ENCODE data around the gene MMP15.

The MMP15 gene

GRCh38 chr16:58027161-58027915 lies 1.8 kb downstream of the MMP15 start:
- no peak overlapping the region for H3K4me3 ChIP-seq (ENCODE audit: low read depth, low read length)
- no peak for TF ChIP-seq CTCF (IDR thresholded peaks at IDR 0.05; ENCODE audit: low read depth, low read length)

- no peak for TF ChIP-seq CTCF (IDR thresholded peaks at IDR 0.05; ENCODE audit: low read depth, low read length)
- no peak overlapping the region for H3K4me3 ChIP-seq (ENCODE audit: low read depth, low read length)
These were observed 2.4 kb downstream of the MMP15 start for GRCh38 chr16:58027916-58028455.

- no peak for TF ChIP-seq CTCF (IDR thresholded peaks at IDR 0.05; ENCODE audit: low read depth, low read length)
- H3K4me3 ChIP-seq (ENCODE audit: low read depth, low read length): no peak overlapping the region
These were observed 3.1 kb downstream of the MMP15 start for GRCh38 chr16:58028541-58029070.

- no peak for TF ChIP-seq CTCF (IDR thresholded peaks at IDR 0.05; ENCODE audit: low read depth, low read length)
- no peak overlapping the region for H3K4me3 ChIP-seq (ENCODE audit: low read depth, low read length)
These were observed 3.9 kb downstream of the MMP15 start for GRCh38 chr16:58029410-58029809.

- no peak overlapping the region for H3K4me3 ChIP-seq (ENCODE audit: low read depth, low read length)
- TF ChIP-seq CTCF (IDR thresholded peaks at IDR 0.05; ENCODE audit: low read depth, low read length): no peak
These were observed 4.7 kb downstream of the MMP15 start for GRCh38 chr16:58030136-58030840.

GRCh38 chr16:58031016-58031800 lies 5.7 kb downstream of the MMP15 start:
- no peak for TF ChIP-seq CTCF (IDR thresholded peaks at IDR 0.05; ENCODE audit: low read depth, low read length)
- no peak overlapping the region for H3K4me3 ChIP-seq (ENCODE audit: low read depth, low read length)

Measured in WI38 (cell line).